Natural killer cell (primary cell): ENCODE measurements around the gene ELOVL1. TPM values are rescaled to one million over a fixed set of nuclear protein-coding genes. Genes with fewer than 3 reads are reported as not detected.
A peak's percentile ranks its signal among the peaks of the same experiment; 100 is the strongest.

ENCODE experiments used
- ATAC-seq, 3 donors: fragments of 150-1000 bp in 2 of 3; fragments of 200-7000 bp in 1 of 3; cut with Tn5 transposase; 1 replicate in 1 of 3; 2 replicates in 2 of 3; pipeline ENCODE4 v1.10.0; 2021; ENCODE audit warnings: mild to moderate bottlenecking in 2 of 3, moderate library complexity in 2 of 3
- DNase-seq, 2 donors: peaks; one replicate each; pipeline versions ENCODE4 v3.0.0 to v3.0.0-alpha.2; 2013 to 2021; ENCODE audit warnings: mixed read lengths in 1 of 2
- H3K27ac ChIP-seq: one replicate; pipeline ENCODE4 v1.5.1; 2013; ENCODE audit warnings: mild to moderate bottlenecking, low read length
- H3K27me3 ChIP-seq: one replicate; pipeline ENCODE4 v1.6.1; 2013; ENCODE audit warnings: low read length; ENCODE audit not compliant: control insufficient read depth, insufficient read depth
- H3K36me3 ChIP-seq: one replicate; pipeline ENCODE4 v1.6.1; 2013; ENCODE audit warnings: low read length; ENCODE audit not compliant: control insufficient read depth, insufficient read depth
- H3K4me1 ChIP-seq: one replicate; pipeline ENCODE4 v1.6.1; 2013; ENCODE audit warnings: low read length; ENCODE audit not compliant: control insufficient read depth, insufficient read depth
- H3K4me3 ChIP-seq: one replicate; pipeline ENCODE4 v1.5.1; 2013; ENCODE audit warnings: low read length
- H3K9me3 ChIP-seq: one replicate; pipeline ENCODE4 v1.6.1; 2013; ENCODE audit warnings: low read length; ENCODE audit not compliant: control insufficient read depth, insufficient read depth
- H3K27ac Mint-ChIP-seq, 2 donors: one replicate each; pipeline ENCODE4 v1.8.0; 2022; ENCODE audit warnings: mild to moderate bottlenecking in 2 of 2, mixed read lengths in 2 of 2, moderate library complexity in 1 of 2
- H3K27me3 Mint-ChIP-seq, 2 donors: one replicate each; pipeline ENCODE4 v1.8.0; 2022; ENCODE audit warnings: low read depth in 2 of 2, mixed read lengths in 2 of 2
- H3K36me3 Mint-ChIP-seq: one replicate; pipeline ENCODE4 v1.8.0; 2022; ENCODE audit warnings: mixed read lengths
- H3K4me1 Mint-ChIP-seq, 2 donors: one replicate each; pipeline ENCODE4 v1.8.0; 2022; ENCODE audit warnings: mixed read lengths in 2 of 2
- H3K4me3 Mint-ChIP-seq: one replicate; pipeline ENCODE4 v1.8.0; 2022; ENCODE audit warnings: mild to moderate bottlenecking, moderate library complexity, mixed read lengths
- H3K9me3 Mint-ChIP-seq, 2 donors: one replicate each; pipeline ENCODE4 v1.8.0; 2022; ENCODE audit warnings: mixed read lengths in 2 of 2
- CTCF ChIP-seq: fragments of 200-600 bp; IDR thresholded peaks from one replicate; pipeline ENCODE4 v1.8.0; 2022; ENCODE audit warnings: antibody characterized with exemption
- WGBS: methylation state at CpG from one replicate; pipeline ENCODE4 v1.1.7; 2013; ENCODE audit warnings: missing lambda C conversion rate; ENCODE audit not compliant: insufficient coverage; 5-methylcytosine and 5-hydroxymethylcytosine counted together
- intact Hi-C: fragments of 100-400 bp; cut with micrococcal nuclease; formaldehyde crosslinking; loops from one replicate; pipeline ENCODE4 v1.14.2; 2022
- total RNA-seq, 4 donors: library from RNA; stranded (reverse); fragments of 120-200 nt in 1 of 4; gene quantifications; one replicate each; pipeline versions ENCODE4 v1.2.3 to v1.2.4, GENCODE V29; 2013 to 2022

Gene ELOVL1
- total RNA-seq, 3 donors from 2014 or later (not counting 1 experiment from before 2014, with no cell fraction given) = 53.2 to 73.0 (median 67.5) TPM

GRCh38 chr1:43360616-43361015 lies 7.2 kb downstream of the ELOVL1 start:
- WGBS = 36% methylated on average over 4 of the region's 4 CpGs

GRCh38 chr1:43359696-43360095 lies 8.1 kb downstream of the ELOVL1 start:
- H3K4me3 ChIP-seq = no peak overlapping the region
- Mint-ChIP-seq H3K27me3 (no peaks in the 10 kb centered on the region), H3K9me3 (no peaks in the 10 kb centered on the region), H3K36me3 (no peaks in the 10 kb centered on the region), H3K4me3 (peak overlapping the region; percentile 92), H3K27ac (peak overlapping the region in 1 of 2 donors; percentile 31), H3K4me1 (peaks cover 14 to 40% of the 10 kb centered on the region in 2 donors)
- no peaks in the 10 kb centered on the region for H3K27me3 ChIP-seq
- 61% methylated on average over 11 of the region's 11 CpGs for WGBS
- ATAC-seq (no peak), DNase-seq (no peak)
- H3K27ac ChIP-seq = no peak overlapping the region
- H3K4me1 ChIP-seq = peaks cover 24% of the 10 kb centered on the region
- TF ChIP-seq CTCF = no peak
- intact Hi-C loops = loop anchor here (2.0 kb wide), 1 partner anchor 133 kb away; no protein-coding TSS in a partner anchor
- peaks cover 33% of the 10 kb centered on the region for H3K36me3 ChIP-seq
- H3K9me3 ChIP-seq = no peaks in the 10 kb centered on the region

More at GRCh38 chr1:43360616-43361015, 7.2 kb downstream of the ELOVL1 start:
- intact Hi-C loops = no loop called here
- no peaks in the 10 kb centered on the region for H3K9me3 ChIP-seq
- no peaks in the 10 kb centered on the region for H3K27me3 ChIP-seq
- H3K27ac ChIP-seq = no peak overlapping the region
- Mint-ChIP-seq H3K4me3 (peak overlapping the region; percentile 47), H3K27ac (no peak overlapping the region), H3K27me3 (no peaks in the 10 kb centered on the region), H3K36me3 (no peaks in the 10 kb centered on the region), H3K4me1 (peaks cover 23 to 48% of the 10 kb centered on the region in 2 donors), H3K9me3 (no peaks in the 10 kb centered on the region)
- no peak for TF ChIP-seq CTCF
- no peak overlapping the region for H3K4me3 ChIP-seq
- H3K4me1 ChIP-seq = peaks cover 24% of the 10 kb centered on the region
- peaks cover 41% of the 10 kb centered on the region for H3K36me3 ChIP-seq
- ATAC-seq = no peak
- no peak for DNase-seq

GRCh38 chr1:43358746-43359693 lies 8.8 kb downstream of the ELOVL1 start, which contains the start of gene CDC20:
Gene CDC20, plus strand, starts transcription at chr1:43358981. Its CDS starts 235 bp downstream, at chr1:43359216.
- DNase-seq (peak; percentile 95 to 96), ATAC-seq (peak; percentile 98 to 99 (median 98))
- H3K4me1 Mint-ChIP-seq = peaks cover 10 to 33% of the 10 kb centered on the region in 2 donors
- H3K4me3 ChIP-seq = peak within 1 kb of the TSS; percentile 62
- peak within 1 kb of the TSS; percentile 53 for H3K27ac ChIP-seq
- peak within 1 kb of the TSS; percentile 62 to 81 for H3K27ac Mint-ChIP-seq
- H3K27me3 ChIP-seq = no peaks in the 10 kb centered on the region
- H3K27me3 Mint-ChIP-seq = no peaks in the 10 kb centered on the region
- H3K4me1 ChIP-seq = peaks cover 24% of the 10 kb centered on the region
- intact Hi-C loops = loop anchor here (1.0 to 2.0 kb wide), 2 partner anchors 9 to 132 kb away; partner anchors contain the start of gene ELOVL1
- H3K4me3 Mint-ChIP-seq = peak within 1 kb of the TSS; percentile 92
- peaks cover 26% of the 10 kb centered on the region for H3K36me3 ChIP-seq
- no peak for TF ChIP-seq CTCF
- WGBS = 5% methylated on average over 59 of the region's 59 CpGs
- no peaks in the 10 kb centered on the region for H3K9me3 ChIP-seq
- H3K9me3 Mint-ChIP-seq = no peaks in the 10 kb centered on the region
- no peaks in the 10 kb centered on the region for H3K36me3 Mint-ChIP-seq
